Measurements from ENCODE around the gene GRB10.

Gene GRB10

GRCh38 chr7:50795253-50795652 is 12.6 kb upstream of the GRB10 start:
- no peak overlapping the region for H3K4me3 ChIP-seq (ENCODE audit: low read depth, low read length)
- TF ChIP-seq CTCF (IDR thresholded peaks at IDR 0.05; ENCODE audit: borderline replicate concordance, insufficient read depth, low read depth, low read length), result no peak

GRCh38 chr7:50793947-50794570 is 11.4 kb upstream of the GRB10 start:
- TF ChIP-seq CTCF (IDR thresholded peaks at IDR 0.05; ENCODE audit: borderline replicate concordance, insufficient read depth, low read depth, low read length), result no peak
- H3K4me3 ChIP-seq (ENCODE audit: low read depth, low read length), result no peak overlapping the region

DNA sequence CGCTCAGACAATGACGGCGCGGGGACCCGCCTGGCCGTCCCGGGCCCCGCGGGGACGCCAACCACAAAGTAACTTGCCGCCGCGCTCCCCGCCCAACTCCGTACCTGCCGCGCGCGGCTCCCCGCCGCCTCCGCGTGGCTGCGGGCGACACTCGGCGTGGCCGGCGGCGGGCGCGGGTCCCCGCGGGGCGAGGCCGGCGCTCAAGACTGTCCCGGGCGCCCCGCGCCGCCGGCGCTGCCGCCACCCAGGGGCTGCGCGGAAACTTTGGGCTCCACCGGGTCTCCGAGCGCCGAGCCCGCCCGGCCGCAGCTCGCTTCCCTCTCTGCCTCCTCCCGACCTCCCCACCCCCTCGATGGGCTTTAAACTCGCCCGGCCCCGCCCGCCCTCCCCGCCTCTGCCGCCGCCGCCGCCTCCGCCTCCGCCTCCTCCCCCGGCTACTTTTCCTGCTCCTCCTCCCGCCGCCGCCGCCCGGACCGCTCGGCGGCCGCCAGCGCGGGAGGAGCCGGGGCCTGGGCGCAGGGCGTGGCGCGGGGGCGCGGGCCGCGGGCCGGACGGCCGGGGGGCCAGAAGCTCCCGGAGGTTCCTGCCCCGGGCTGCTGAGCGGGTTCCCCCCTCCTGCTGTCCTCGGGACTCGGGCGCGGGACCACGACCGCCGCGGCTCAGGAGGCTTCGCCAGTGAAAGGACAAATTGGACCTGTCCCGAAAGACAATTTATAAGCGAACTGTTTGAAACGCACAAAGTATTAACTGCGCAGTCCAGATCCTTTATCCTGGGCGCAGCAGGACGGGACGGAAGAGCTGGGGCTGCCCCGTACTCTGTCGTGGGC is 10.6 kb upstream of the GRB10 start:
- no peak overlapping the region for H3K4me3 ChIP-seq (ENCODE audit: low read depth, low read length)
- TF ChIP-seq CTCF (IDR thresholded peaks at IDR 0.05; ENCODE audit: borderline replicate concordance, insufficient read depth, low read depth, low read length), result no peak

- no peak overlapping the region for H3K4me3 ChIP-seq (ENCODE audit: low read depth, low read length)
- TF ChIP-seq CTCF (IDR thresholded peaks at IDR 0.05; ENCODE audit: borderline replicate concordance, insufficient read depth, low read depth, low read length), result no peak
These were observed 9.8 kb upstream of the GRB10 start for GRCh38 chr7:50792342-50793119.

DNA sequence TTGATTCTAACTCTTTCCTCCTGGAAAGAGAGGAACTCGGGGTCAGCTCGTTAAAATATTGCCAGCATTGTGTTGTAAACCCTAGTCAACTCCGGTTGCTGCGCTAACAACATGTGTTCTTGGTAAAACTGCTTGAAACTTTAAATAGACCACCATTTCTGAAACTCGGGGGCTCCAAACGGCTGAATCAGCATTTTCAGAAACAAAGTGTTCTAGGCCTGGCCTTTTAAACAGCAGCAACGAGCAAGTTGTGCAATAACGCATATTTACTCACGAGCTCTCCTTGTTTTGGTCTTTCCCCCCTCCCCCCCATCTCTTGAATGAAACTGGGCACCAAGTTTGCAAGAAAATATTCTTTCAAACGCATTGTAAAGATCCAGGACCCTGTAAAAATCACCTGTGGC is 9.2 kb upstream of the GRB10 start:
- no peak for TF ChIP-seq CTCF (IDR thresholded peaks at IDR 0.05; ENCODE audit: borderline replicate concordance, insufficient read depth, low read depth, low read length)
- H3K4me3 ChIP-seq (ENCODE audit: low read depth, low read length), result no peak overlapping the region

DNA sequence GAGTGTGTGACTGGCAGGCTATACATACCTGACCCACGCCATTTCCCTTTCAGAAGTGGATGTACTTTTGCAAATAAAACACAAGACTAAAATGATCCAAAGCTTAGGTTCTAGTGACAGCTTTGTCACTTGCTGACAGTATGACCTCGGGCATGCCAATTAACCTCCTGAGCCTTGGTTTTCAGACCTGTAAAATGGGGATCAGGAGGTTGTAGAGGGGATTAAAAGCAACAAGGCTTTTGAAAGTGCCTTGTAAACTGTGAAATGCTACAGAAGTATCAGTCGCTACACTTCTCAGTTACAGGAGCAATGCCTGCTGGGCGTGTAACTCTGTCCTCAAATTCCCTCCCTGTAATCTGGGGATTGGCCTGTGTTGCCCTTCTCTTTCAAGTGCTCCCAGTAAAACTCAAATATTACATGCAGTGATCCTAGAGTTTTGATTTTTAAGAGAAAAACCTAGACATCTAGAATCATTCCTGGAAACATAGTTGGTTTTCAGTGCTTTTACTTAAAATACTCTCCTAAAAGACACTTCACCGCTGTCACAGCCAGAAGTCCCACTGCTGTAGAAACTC is 8.8 kb upstream of the GRB10 start:
- no peak overlapping the region for H3K4me3 ChIP-seq (ENCODE audit: low read depth, low read length)
- no peak for TF ChIP-seq CTCF (IDR thresholded peaks at IDR 0.05; ENCODE audit: borderline replicate concordance, insufficient read depth, low read depth, low read length)
